GM12878 (cell line): ENCODE measurements around the gene RBPMS2. TPM values are rescaled to one million over a fixed set of nuclear protein-coding genes. Genes with fewer than 3 reads are reported as not detected.

ENCODE experiments used
- ASH2L ChIP-seq: fragments of 300-600, 200-600 bp; sonication (generic); IDR thresholded peaks from 2 replicates; pipeline ENCODE4 v1.6.1; 2017; ENCODE audit warnings: low read depth, mild to moderate bottlenecking, borderline replicate concordance
- CREB1 ChIP-seq: IDR thresholded peaks from 2 replicates; pipeline ENCODE4 v1.6.1; 2012; ENCODE audit warnings: low read depth, mild to moderate bottlenecking, inconsistent platforms
- EP300 ChIP-seq, 2 experiments: fragments of 150-350 bp in 1 of 2; IDR thresholded peaks; 2 replicates each; pipeline ENCODE4 v1.6.1; 2011 to 2012; ENCODE audit warnings: low read depth in 2 of 2, low read length in 2 of 2, borderline replicate concordance in 1 of 2, improper control_type of control experiment in 1 of 2, inconsistent platforms in 1 of 2; ENCODE audit not compliant: control insufficient read depth in 1 of 2
- KAT2A ChIP-seq: conservative IDR thresholded peaks from 2 replicates; pipeline ENCODE4 v1.6.1; 2011; ENCODE audit warnings: low read depth, low read length; ENCODE audit not compliant: control insufficient read depth
- MXI1 ChIP-seq: fragments of 150-350 bp; IDR thresholded peaks from 2 replicates; pipeline ENCODE4 v1.6.1; 2011; ENCODE audit warnings: low read depth, mild to moderate bottlenecking, inconsistent platforms, low read length, improper control_type of control experiment
- NBN ChIP-seq: fragments of 450-650 bp; IDR thresholded peaks from 2 replicates; pipeline ENCODE4 v1.6.1; 2016
- NKRF ChIP-seq: fragments of 450-650 bp; conservative IDR thresholded peaks from 2 replicates; pipeline ENCODE4 v1.6.1; 2017; ENCODE audit warnings: mild to moderate bottlenecking, moderate library complexity
- POLR2AphosphoS2 ChIP-seq: IDR thresholded peaks from 2 replicates; pipeline ENCODE4 v1.6.1; 2011; ENCODE audit warnings: low read depth, mild to moderate bottlenecking, low read length, improper control_type of control experiment, moderate library complexity
- RAD51 ChIP-seq: fragments of 450-650 bp; IDR thresholded peaks from 2 replicates; pipeline ENCODE4 v1.6.1; 2016; ENCODE audit warnings: moderate library complexity, mild to moderate bottlenecking, inconsistent platforms
- RCOR1 ChIP-seq: conservative IDR thresholded peaks from 2 replicates; pipeline ENCODE4 v1.6.1; 2012; ENCODE audit warnings: low read depth, low read length, improper control_type of control experiment
- RUNX3 ChIP-seq: IDR thresholded peaks from 2 replicates; pipeline ENCODE4 v1.6.1; 2012; ENCODE audit warnings: low read length, inconsistent platforms
- SP1 ChIP-seq: IDR thresholded peaks from one replicate; pipeline ENCODE4 v1.6.1; 2011; ENCODE audit warnings: low read depth, low read length
- SREBF2 ChIP-seq: IDR thresholded peaks from 2 replicates; pipeline ENCODE4 v1.6.1; 2012; ENCODE audit warnings: mild to moderate bottlenecking, low read length
- ZNF217 ChIP-seq: fragments of 450-650 bp; IDR thresholded peaks from 2 replicates; pipeline ENCODE4 v1.6.1; 2017; ENCODE audit warnings: antibody characterized with exemption, mild to moderate bottlenecking
- ZNF24 ChIP-seq: fragments of 450-650 bp; IDR thresholded peaks from 2 replicates; pipeline ENCODE4 v1.6.1; 2017; ENCODE audit warnings: antibody characterized with exemption, mild to moderate bottlenecking
- ZSCAN29 ChIP-seq: fragments of 450-650 bp; IDR thresholded peaks from 2 replicates; pipeline ENCODE4 v1.6.1; 2017; ENCODE audit warnings: mild to moderate bottlenecking, moderate library complexity
- polyA plus RNA-seq, 11 experiments: library from polyadenylated mRNA; depleted of rRNA in 4 of 11; unstranded in 6 of 11; stranded (reverse) in 5 of 11; fragments of >200 nt; fragmentation: Nextera tagmentation in 4 of 11; fragmentation: Illumina TruSeq in 1 of 11; extraction: Ambion mirVana in 4 of 11; extraction: Trizol in 1 of 11; gene quantifications; 1 replicate in 1 of 11; 2 replicates in 10 of 11; pipeline versions ENCODE4 v1.2.1 to v1.2.3, GENCODE V29; 2011 to 2016; ENCODE audit warnings: inconsistent platforms in 2 of 11, missing spikeins in 2 of 11, low read depth in 1 of 11
- total RNA-seq, 4 experiments: library from RNA; depleted of rRNA in 3 of 4; stranded (reverse); fragments of >200 nt in 3 of 4; fragmentation: Illumina TruSeq in 1 of 4; extraction: Trizol in 1 of 4; gene quantifications; 2 replicates each; pipeline versions ENCODE4 v1.2.1 to v1.2.3, GENCODE V29; 2013 to 2021
- TF ChIP-seq, protein P1 (sequence below): fragments of 450-650 bp; IDR thresholded peaks from 2 replicates; pipeline ENCODE4 v1.6.1; 2016; ENCODE audit warnings: mild to moderate bottlenecking, moderate library complexity, borderline replicate concordance
- TF ChIP-seq, protein P2 (sequence below): fragments of 450-650 bp; IDR thresholded peaks from 2 replicates; pipeline ENCODE4 v1.6.1; 2016; ENCODE audit warnings: mild to moderate bottlenecking
- TF ChIP-seq, protein P3 (sequence below): IDR thresholded peaks from 2 replicates; pipeline ENCODE4 v1.6.1; 2011; ENCODE audit warnings: borderline replicate concordance, low read depth, mild to moderate bottlenecking, moderate library complexity, mixed read lengths, low read length; ENCODE audit not compliant: insufficient read depth; ENCODE audit errors: extremely low read length

RBPMS2 gene
- total and polyA plus RNA-seq, 10 of the 15 experiments (the other 5 are each of a cell fraction or from before 2014, with no cell fraction given), result 0.06 to 0.31 (median 0.19) TPM; not detected in 3

DNA sequence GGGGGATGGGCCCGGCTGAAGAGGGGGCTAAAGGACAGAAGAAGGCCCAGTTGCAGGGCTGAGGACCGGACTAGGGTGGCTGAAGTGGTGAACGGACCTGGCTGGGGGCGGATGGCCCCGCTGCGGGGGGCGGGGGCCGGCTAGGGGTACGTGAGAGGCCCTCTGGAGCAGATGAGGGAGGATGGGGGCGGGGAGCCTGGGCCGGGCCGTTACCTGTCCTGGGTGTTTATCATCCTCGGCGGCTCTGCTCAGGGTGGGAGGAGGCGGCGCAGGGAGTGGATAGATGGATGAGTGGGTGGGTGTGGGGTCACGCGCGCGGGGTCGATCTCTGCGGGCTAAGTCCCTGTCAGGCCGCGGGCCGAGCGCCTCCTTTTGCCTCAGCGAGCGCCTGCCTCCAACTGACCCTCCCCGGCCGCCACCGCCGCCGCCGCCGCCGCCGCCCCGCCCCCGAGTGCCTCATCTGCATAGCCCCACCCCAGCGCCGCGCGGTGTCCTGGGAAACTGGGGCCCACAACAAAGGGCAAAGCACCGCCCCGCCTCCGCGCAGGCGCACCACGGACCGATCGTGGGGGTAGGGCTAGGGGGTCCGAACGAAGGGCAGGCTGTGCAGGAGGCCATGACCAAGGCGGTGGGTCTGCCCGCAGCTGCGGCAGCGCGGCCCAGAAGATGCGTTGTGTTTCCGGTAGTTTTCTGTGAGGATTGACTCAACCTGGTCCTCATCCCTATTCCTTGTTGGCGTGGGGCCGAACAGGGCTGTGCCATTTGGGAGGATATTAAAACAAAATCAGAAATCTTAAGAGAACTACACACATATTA, 72.4 kb downstream of the RBPMS2 start (continued):
- TF ChIP-seq ASH2L (peak; percentile 59; the same call in 1 of the 2 replicates), NBN (no peak), RAD51 (no peak), MXI1 (peak; percentile 39; the same call in 1 of the 2 replicates), EP300 (IDR thresholded peaks at IDR 0.05; ENCODE audit: borderline replicate concordance in 1 of 2, control insufficient read depth in 1 of 2, low read depth in 2 of 2, low read length in 2 of 2) (no peak), SP1 (peak; percentile 16), ZSCAN29 (no peak), SREBF2 (no peak), POLR2AphosphoS2 (peak; percentile 89), ZNF24 (no peak), RUNX3 (peak; percentile 17; the same call in 1 of the 2 replicates), CREB1 (no peak), KAT2A (no peak), RCOR1 (no peak), NKRF (peak; percentile 28; the same call in 1 of the 2 replicates), ZNF217 (no peak)
- TF ChIP-seq, protein P1, sequence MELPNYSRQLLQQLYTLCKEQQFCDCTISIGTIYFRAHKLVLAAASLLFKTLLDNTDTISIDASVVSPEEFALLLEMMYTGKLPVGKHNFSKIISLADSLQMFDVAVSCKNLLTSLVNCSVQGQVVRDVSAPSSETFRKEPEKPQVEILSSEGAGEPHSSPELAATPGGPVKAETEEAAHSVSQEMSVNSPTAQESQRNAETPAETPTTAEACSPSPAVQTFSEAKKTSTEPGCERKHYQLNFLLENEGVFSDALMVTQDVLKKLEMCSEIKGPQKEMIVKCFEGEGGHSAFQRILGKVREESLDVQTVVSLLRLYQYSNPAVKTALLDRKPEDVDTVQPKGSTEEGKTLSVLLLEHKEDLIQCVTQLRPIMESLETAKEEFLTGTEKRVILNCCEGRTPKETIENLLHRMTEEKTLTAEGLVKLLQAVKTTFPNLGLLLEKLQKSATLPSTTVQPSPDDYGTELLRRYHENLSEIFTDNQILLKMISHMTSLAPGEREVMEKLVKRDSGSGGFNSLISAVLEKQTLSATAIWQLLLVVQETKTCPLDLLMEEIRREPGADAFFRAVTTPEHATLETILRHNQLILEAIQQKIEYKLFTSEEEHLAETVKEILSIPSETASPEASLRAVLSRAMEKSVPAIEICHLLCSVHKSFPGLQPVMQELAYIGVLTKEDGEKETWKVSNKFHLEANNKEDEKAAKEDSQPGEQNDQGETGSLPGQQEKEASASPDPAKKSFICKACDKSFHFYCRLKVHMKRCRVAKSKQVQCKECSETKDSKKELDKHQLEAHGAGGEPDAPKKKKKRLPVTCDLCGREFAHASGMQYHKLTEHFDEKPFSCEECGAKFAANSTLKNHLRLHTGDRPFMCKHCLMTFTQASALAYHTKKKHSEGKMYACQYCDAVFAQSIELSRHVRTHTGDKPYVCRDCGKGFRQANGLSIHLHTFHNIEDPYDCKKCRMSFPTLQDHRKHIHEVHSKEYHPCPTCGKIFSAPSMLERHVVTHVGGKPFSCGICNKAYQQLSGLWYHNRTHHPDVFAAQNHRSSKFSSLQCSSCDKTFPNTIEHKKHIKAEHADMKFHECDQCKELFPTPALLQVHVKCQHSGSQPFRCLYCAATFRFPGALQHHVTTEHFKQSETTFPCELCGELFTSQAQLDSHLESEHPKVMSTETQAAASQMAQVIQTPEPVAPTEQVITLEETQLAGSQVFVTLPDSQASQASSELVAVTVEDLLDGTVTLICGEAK, result no peak
- TF ChIP-seq, protein P2, sequence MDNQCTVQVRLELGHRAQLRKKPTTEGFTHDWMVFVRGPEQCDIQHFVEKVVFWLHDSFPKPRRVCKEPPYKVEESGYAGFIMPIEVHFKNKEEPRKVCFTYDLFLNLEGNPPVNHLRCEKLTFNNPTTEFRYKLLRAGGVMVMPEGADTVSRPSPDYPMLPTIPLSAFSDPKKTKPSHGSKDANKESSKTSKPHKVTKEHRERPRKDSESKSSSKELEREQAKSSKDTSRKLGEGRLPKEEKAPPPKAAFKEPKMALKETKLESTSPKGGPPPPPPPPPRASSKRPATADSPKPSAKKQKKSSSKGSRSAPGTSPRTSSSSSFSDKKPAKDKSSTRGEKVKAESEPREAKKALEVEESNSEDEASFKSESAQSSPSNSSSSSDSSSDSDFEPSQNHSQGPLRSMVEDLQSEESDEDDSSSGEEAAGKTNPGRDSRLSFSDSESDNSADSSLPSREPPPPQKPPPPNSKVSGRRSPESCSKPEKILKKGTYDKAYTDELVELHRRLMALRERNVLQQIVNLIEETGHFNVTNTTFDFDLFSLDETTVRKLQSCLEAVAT, result no peak
- TF ChIP-seq, protein P3, sequence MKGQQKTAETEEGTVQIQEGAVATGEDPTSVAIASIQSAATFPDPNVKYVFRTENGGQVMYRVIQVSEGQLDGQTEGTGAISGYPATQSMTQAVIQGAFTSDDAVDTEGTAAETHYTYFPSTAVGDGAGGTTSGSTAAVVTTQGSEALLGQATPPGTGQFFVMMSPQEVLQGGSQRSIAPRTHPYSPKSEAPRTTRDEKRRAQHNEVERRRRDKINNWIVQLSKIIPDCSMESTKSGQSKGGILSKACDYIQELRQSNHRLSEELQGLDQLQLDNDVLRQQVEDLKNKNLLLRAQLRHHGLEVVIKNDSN, result no peak
